Prostate gland (tissue), 2 donors: Measurements from ENCODE around the gene LAIR1. TPM values are rescaled to one million over a fixed set of nuclear protein-coding genes. Genes with fewer than 3 reads are reported as not detected.

Source experiments
- DNase-seq: peaks from one replicate; pipeline ENCODE4 v3.0.0-alpha.2; 2019; ENCODE audit warnings: low spot score
- H3K27ac ChIP-seq, 2 donors: fragments of 200-600 bp; sonication (generic); 2 replicates each; pipeline ENCODE4 v1.5.1; 2017 to 2019
- H3K27me3 ChIP-seq: fragments of 200-600 bp; sonication (generic); replicated peaks from 2 replicates; pipeline ENCODE4 v1.5.1; 2019; ENCODE audit not compliant: insufficient read depth
- H3K36me3 ChIP-seq, 2 donors: fragments of 200-600 bp; sonication (generic); 1 replicate in 1 of 2; 2 replicates in 1 of 2; pipeline versions ENCODE4 v1.5.1 to v1.8.1; 2017 to 2019
- H3K4me1 ChIP-seq: fragments of 200-600 bp; sonication (generic); replicated peaks from 2 replicates; pipeline ENCODE4 v1.5.1; 2019
- H3K4me3 ChIP-seq, 2 donors: fragments of 200-600 bp; sonication (generic); 2 replicates each; pipeline ENCODE4 v1.5.1; 2017 to 2019
- H3K9me3 ChIP-seq: fragments of 200-600 bp; sonication (generic); 2 replicates; pipeline ENCODE4 v1.5.1; 2017
- CTCF ChIP-seq, 4 experiments: fragments of 200-600 bp in 2 of 4; fragments of 450-650 bp in 2 of 4; sonication (generic) in 2 of 4; IDR thresholded peaks; 1 replicate in 3 of 4; 2 replicates in 1 of 4; pipeline ENCODE4 v1.5.1; 2016 to 2019; ENCODE audit warnings: antibody characterized with exemption in 4 of 4, mild to moderate bottlenecking in 2 of 4, moderate library complexity in 2 of 4
- POLR2A ChIP-seq: fragments of 450-650 bp; IDR thresholded peaks from one replicate; pipeline ENCODE4 v1.6.1; 2016; ENCODE audit warnings: antibody characterized with exemption, mild to moderate bottlenecking
- POLR2AphosphoS5 ChIP-seq: sonication (generic); formaldehyde crosslinking; IDR thresholded peaks from one replicate; pipeline ENCODE4 v1.6.1; 2017; ENCODE audit warnings: antibody characterized with exemption
- WGBS: methylation state at CpG from one replicate; pipeline ENCODE4 v1.1.5; 2018; 5-methylcytosine and 5-hydroxymethylcytosine counted together
- intact Hi-C: fragments of 100-400 bp; cut with DNase I; formaldehyde crosslinking; loops from one replicate; pipeline ENCODE4 v1.14.2; 2022
- total RNA-seq, 2 donors: library from RNA; depleted of rRNA; stranded (reverse); fragments of >200 nt; gene quantifications; one replicate each; pipeline ENCODE4 v1.1.0, GENCODE V29; 2016

Gene LAIR1, protein sequence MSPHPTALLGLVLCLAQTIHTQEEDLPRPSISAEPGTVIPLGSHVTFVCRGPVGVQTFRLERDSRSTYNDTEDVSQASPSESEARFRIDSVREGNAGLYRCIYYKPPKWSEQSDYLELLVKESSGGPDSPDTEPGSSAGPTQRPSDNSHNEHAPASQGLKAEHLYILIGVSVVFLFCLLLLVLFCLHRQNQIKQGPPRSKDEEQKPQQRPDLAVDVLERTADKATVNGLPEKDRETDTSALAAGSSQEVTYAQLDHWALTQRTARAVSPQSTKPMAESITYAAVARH
- total RNA-seq: 10 to 100 TPM in 1 of 2 donors, 1 to 10 TPM in 1; 7.2 to 19.7 TPM

- WGBS: 34% methylated on average over 13 of the region's 13 CpGs
- no peaks in the 10 kb centered on the region for H3K36me3 ChIP-seq
- H3K4me1 ChIP-seq: no peaks in the 10 kb centered on the region
- intact Hi-C loops: no loop called here
- H3K27me3 ChIP-seq: no peaks in the 10 kb centered on the region
- no peak for DNase-seq
- H3K4me3 ChIP-seq: no peak within 1 kb of the TSS
- H3K9me3 ChIP-seq: no peaks in the 10 kb centered on the region
- TF ChIP-seq CTCF (IDR thresholded peaks at IDR 0.05): no peak
- TF ChIP-seq POLR2A: no peak
- no peak for TF ChIP-seq POLR2AphosphoS5
- H3K27ac ChIP-seq: no peak within 1 kb of the TSS
Observed at GRCh38 chr19:54364775-54365257, at the start of gene LAIR1. Gene LAIR1, minus strand, starts transcription at chr19:54364931. Its CDS starts 127 bp downstream, at chr19:54364804.

- no peaks in the 10 kb centered on the region for H3K9me3 ChIP-seq
- DNase-seq: no peak
- no peaks in the 10 kb centered on the region for H3K4me1 ChIP-seq
- 93% methylated on average over 4 of the region's 4 CpGs for WGBS
- no peak for TF ChIP-seq CTCF (IDR thresholded peaks at IDR 0.05)
- no peak for TF ChIP-seq POLR2AphosphoS5
- TF ChIP-seq POLR2A: no peak
- H3K27me3 ChIP-seq: peaks cover 22% of the 10 kb centered on the region
- intact Hi-C loops: no loop called here
- H3K27ac ChIP-seq: no peak overlapping the region
- H3K36me3 ChIP-seq: no peaks in the 10 kb centered on the region
- H3K4me3 ChIP-seq: no peak overlapping the region
Observed at GRCh38 chr19:54414156-54414555, 49.4 kb upstream of the LAIR1 start.

GRCh38 chr19:54412877-54413276 is 48.1 kb upstream of the LAIR1 start:
- TF ChIP-seq POLR2AphosphoS5: no peak
- TF ChIP-seq POLR2A: no peak
- no peak for TF ChIP-seq CTCF (IDR thresholded peaks at IDR 0.05)
- intact Hi-C loops: no loop called here
- DNase-seq: no peak
- H3K4me3 ChIP-seq: no peak overlapping the region
- WGBS: 72% methylated on average over 4 of the region's 4 CpGs
- H3K27me3 ChIP-seq: peaks cover 22% of the 10 kb centered on the region
- H3K27ac ChIP-seq: no peak overlapping the region
- no peaks in the 10 kb centered on the region for H3K4me1 ChIP-seq
- no peaks in the 10 kb centered on the region for H3K9me3 ChIP-seq
- H3K36me3 ChIP-seq: no peaks in the 10 kb centered on the region

DNA sequence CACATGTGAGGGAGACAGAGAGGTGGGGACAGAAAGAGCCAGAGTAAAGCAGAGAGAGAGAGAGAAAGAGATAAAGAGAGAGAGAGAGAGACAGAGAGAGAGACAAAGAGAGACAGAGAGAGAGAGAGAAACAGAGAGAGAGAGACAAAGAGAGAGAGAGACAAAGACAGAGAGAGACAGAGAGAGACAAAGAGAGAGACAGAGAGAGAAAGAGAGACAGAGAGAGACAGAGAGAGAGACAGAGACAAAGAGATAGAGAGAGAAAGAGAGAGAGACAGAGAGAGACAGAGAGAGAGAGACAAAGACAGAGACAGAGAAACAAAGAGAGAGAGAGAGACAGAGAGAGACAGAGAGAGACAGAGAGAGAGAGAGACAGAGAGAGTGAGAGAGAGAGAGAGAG is 46.3 kb upstream of the LAIR1 start:
- no peaks in the 10 kb centered on the region for H3K36me3 ChIP-seq
- intact Hi-C loops: no loop called here
- no peak overlapping the region for H3K4me3 ChIP-seq
- peaks cover 14% of the 10 kb centered on the region for H3K27me3 ChIP-seq
- no peak for DNase-seq
- no peaks in the 10 kb centered on the region for H3K4me1 ChIP-seq
- H3K27ac ChIP-seq: no peak overlapping the region
- H3K9me3 ChIP-seq: no peaks in the 10 kb centered on the region
- TF ChIP-seq POLR2A (no peak), CTCF (IDR thresholded peaks at IDR 0.05) (no peak), POLR2AphosphoS5 (no peak)

- intact Hi-C loops: no loop called here
- H3K9me3 ChIP-seq: no peaks in the 10 kb centered on the region
- TF ChIP-seq POLR2AphosphoS5 (no peak), CTCF (IDR thresholded peaks at IDR 0.05) (no peak), POLR2A (no peak)
- H3K4me1 ChIP-seq: no peaks in the 10 kb centered on the region
- no peak for DNase-seq
- no peaks in the 10 kb centered on the region for H3K36me3 ChIP-seq
- WGBS: 56% methylated on average over 9 of the region's 9 CpGs
- H3K27ac ChIP-seq: no peak overlapping the region
- no peak overlapping the region for H3K4me3 ChIP-seq
- no peaks in the 10 kb centered on the region for H3K27me3 ChIP-seq
Observed at GRCh38 chr19:54408456-54409026, 43.8 kb upstream of the LAIR1 start.
